COLO829 (cell line): Measurements from ENCODE around the gene PXDC1.
A peak's percentile ranks its signal among the peaks of the same experiment; 100 is the strongest.

Experiments used
- DNase-seq: peaks from one replicate; pipeline ENCODE4 v3.0.0; 2012; ENCODE audit warnings: low spot score

Gene PXDC1, protein sequence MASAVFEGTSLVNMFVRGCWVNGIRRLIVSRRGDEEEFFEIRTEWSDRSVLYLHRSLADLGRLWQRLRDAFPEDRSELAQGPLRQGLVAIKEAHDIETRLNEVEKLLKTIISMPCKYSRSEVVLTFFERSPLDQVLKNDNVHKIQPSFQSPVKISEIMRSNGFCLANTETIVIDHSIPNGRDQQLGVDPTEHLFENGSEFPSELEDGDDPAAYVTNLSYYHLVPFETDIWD

DNA sequence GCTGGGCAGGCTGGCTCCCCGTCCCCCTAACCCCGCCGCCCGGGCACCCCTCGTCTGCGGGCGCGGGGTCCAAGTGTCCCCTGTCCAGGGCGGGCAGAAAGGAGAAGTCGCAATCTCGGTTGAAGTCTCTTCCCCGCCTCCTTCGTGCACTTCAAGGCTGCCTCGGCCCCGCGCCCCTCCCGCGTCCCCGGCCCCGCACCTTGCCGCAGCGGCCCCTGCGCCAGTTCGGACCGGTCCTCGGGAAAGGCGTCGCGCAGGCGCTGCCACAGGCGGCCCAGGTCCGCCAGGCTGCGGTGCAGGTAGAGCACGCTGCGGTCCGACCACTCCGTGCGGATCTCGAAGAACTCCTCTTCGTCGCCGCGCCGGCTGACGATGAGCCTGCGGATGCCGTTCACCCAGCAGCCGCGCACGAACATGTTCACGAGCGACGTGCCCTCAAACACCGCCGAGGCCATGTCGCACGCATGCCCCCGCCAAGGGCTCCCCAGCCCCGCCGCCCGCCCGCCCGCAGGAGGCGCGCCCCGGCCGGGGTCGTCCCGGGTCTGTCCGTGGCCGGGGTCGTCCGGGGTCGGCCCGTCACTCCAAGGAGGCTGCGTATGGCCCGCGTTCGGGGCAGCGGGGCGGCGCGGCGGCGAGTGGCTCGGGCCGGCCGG, at the start of gene PXDC1:
Gene PXDC1, minus strand, starts transcription at position 637 of the 653 bp plus-strand sequence. Its CDS starts 182 bp downstream, at position 455.
- no peak for DNase-seq

DNA sequence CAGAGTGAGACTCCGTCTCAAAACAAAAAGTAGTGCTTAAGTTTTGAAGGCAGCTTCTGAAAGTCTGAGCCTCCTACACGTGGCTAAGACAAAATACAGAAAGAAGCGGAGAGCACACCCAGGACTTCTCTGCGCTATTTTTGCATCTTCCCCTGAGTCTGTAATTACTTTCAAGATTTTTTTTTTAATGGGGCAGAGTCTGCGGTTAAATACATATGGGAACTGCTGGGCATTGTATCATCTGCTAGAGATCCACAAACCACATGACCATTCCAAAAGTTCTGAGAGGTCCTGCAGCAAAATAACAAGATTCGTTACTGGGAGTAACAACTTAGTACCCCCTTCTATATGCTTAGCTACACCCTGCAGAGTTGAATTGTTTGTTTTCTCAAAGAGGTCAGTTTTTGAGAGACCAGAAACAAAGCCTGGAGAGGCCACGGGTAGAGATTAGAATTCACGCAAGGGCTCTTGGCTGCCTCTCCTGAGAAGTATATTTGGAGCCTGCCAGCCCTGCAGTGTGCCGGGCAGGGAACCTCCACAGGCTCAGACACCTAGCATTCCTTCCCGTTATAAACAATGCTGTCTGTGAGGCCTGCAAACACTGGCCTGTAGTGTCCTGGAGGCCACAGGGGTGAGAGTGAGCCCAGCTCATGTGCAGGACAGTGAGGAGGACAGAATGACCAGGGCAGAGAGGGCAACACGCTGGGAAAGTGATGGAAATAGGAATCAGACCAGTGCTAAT, 49.5 kb upstream of the PXDC1 start:
- no peak for DNase-seq

DNA sequence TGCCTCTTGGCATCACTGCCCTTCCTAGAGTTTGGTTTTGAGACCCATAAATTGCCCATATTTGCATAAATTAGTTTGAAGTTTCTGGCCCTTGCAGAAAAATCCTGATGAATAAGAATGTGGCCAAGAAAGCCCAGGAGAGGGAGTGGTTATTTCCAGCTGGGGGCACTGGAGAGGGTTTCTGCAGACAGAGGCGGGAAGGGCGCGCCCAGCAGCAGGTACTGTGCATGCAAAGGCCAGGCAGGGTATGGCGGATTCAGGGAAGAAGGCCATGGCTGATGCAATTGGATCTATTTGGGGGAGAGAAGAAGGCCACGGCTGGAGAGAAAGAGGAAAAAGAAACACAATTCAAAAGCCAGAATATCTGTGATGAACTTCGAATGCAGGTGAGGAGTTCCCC, 48.2 kb upstream of the PXDC1 start:
- DNase-seq, result no peak

DNA sequence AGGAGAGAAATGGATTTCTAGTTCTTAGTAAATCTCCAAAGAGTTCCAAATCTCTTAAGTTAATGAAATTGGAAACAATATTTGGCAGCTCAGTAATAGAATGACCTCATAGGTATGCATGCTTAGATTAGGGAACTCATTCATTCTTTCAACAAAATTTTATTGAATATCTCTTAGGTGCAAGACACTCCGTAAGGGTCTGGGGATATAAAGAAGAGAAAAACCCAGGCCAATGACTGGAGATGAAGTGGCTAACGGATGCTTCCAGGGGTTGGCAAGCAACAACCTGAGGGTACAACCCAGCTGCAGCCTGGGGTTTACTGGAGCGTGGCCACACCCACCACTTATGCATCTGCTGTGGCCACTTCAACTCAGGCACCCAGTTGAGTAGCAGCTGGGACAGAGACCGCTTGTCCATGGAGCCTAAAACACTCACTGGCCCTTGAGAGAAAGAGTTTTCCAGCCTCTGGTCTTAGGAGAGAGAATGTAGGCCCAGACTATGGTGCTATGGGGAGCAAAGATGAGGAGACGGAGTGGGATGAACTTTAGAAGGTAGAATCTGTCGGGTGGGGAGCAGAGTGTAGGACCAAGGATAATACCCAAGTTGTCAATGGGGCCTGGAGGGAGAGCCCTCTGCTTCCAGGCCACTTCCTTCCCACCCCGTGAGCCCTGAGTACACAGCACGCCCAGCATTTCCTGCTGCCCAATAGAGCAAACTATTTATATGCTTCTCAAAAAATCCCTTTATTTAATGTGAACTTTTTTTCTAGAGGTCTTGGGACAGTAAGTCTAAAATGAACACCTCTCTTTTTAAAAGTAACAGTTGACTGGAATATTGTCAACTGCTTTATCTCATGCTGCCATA, 46.8 kb upstream of the PXDC1 start:
- DNase-seq, result no peak

DNA sequence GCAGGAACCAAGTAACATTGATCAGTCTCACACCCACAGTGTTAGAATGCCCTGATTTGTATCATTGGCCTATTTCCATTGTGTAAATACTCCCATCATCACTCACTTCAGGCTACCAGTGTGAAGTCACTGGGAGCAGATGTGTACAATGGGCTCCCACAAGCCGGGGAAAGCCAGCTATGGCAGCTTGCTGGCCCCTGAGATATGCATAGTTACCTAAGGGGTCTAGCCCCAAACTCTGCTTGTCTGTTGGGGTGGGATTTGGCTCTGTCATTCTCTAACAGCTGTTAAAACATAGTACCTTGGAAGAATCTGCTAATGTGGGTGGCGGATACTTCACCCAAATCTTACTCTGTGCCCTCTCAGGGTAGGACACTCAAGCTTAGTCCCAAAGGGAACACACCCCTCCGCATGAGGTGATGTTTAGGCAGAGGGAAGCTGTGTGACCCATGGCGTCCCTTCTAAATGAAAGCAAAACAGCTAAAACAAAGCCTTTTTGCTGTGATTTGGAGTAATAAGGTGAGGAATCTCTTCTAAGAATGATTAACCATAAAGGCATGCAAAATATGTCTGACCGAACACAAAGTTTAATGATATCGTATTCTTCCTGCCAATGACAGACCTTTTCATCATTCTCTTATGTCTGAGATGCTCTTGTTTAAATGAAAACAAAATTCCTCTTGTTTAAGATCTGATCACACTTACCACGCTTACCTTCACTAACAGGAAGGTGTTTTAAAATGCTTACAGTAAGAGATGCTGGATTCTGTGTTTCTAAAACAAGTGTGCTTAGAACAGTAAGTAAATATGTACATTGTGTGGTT, 45.9 kb upstream of the PXDC1 start:
- DNase-seq, result peak; percentile 87

DNA sequence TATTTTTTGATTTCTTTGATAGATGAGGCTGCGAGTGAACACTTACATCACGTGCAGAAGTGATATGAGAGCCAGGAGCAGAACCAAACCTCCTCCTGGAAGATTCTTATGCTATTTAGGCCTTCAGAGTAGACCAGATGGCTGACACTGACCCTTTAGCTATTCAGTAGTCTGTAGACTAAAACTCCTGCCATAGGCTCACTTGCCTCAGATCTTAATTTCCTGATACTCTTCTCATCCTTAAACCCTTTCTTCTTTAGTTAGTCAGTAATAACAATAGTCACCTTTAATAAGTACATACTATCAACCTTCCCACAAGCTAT, 45.2 kb upstream of the PXDC1 start:
- DNase-seq, result no peak

DNA sequence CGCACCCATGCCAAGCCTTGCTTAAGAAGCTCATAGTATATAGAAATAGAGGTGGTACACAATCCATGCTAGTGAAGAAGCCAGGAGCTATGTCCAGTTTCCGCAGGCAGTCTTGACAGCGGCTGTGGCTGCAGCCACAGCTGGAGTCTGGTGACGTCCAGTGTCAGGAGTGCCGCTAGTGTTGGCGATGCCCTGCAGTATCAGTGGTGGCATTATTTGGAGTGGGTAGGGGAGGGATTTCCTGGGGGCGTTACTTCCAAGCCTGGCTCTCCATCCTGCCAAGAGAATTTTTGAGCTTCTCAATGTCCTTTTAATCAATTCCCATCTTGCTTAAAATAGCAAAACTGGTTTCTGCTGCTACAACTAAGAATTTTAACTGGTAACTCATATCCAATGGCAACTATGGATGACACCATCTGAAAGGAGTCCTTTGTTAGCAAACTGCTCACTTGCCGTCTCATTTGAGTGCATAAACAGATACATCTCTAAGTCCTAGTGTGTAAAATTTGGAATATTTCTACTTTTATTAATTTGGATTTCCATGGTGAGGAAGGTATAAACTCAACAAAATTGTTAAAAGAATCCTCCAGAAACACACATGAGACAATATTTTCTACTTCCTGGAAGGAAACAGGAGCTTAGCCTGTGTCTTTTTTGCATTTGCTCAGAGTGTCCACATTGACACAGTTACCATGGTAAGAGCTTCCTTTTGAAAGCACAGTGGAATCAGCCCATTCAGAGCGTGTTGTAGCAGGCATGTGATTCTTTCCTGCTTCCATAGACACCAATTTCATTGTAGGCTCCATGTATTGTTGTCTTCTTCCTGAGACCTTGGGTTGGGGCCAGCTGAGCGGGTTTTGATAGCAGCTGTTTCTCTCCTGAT, 44.6 kb upstream of the PXDC1 start:
- peak; percentile 90 for DNase-seq

DNA sequence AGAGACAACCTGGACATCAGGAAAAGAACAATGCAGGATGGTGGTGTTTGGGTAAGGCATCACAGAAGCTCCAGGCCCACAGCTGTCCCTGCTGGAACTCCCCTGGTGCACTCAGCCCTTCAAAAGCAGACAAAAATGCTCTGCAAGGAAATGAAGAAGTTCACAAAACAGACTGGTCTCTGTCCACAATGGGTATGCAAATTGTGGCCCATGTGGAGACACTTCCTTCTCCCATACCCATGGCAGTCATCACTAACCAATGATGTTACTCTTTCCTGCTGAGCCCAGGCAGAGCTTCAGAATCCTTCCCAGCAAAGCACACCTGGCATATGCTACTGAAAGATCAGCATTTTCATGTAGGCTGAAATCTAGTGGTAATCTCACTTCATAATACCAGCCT, 42.6 kb upstream of the PXDC1 start:
- no peak for DNase-seq

DNA sequence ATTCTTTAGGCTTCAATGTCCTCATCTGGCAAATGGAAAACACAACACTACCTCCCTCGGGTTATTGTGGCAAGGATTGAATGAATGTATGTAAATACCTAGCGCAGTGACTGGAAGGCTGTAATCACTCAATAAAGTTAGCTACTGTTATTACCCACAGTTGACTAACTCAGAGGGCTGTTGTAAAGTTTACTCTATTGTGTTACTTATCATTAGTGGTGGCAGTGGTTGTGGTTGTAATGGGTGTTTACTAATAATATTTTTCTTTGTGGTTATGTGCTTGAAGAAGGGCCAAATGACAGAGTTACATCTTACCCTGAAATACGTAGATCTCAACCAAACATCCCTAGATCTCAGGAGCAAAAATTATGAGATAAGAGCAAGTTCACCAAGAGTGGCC, 42.0 kb upstream of the PXDC1 start:
- no peak for DNase-seq

DNA sequence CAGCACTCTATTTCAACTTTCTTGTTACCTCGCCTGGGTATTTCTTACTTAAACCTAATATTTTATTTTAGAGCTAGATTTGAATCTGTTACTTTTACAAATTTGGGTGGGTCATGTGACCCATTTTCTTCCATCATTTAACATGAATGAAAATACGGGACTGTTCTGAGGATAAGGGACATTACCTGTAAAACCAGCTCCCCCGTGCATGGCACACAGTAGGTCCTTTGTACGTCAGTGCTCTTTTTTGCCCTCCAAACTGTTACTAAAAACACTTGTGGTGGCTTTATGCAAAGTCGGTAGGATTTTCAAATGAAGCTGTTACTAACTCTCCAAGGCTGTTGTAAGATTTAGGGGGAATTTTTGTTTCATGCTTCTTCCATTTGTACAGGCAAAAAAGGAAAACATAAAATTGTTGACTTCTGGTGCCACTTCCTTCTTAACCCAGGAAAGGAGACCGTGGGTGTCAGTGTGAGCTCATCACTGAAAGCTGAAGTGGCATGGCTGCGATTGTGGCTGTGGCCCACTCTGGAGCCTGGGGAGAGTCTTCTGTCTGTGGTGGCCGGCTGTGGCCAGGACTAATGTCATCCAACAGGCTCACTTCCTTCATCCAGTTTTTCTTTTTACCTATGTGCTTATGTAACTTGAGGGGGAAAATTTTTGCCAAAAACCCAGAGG, 40.2 kb upstream of the PXDC1 start:
- DNase-seq, result no peak

DNA sequence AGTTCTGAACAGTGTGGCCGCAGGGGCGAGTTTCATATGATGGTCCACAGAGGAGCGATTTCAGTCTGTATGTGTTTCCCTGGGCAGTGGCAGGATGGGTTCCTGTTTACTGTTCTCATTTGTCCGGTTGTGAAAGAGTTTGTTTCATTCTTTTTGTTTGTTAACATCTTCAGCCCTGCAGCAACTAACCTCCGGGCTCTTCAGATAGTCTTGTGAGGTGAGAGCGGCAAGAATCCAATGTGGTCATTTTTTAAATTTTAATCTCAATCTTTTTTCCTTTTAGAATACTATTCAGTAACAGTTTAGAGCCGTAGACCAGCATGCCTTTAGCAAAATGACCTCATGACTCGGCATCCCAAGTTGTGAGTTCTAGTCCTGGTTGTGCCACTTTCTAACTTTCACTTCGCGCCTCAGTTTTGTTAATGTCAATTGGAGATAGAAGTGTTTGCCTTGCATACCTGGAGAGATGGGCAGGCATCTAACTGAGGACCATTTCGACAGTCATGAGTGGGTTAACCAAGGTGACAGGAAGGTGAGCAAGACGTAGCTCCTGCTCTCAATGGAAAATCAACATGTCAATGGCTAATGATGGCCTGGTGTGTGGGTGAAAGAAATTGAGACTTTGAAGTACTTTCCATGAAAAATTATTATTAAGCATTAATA, 38.5 kb upstream of the PXDC1 start:
- DNase-seq, result no peak

DNA sequence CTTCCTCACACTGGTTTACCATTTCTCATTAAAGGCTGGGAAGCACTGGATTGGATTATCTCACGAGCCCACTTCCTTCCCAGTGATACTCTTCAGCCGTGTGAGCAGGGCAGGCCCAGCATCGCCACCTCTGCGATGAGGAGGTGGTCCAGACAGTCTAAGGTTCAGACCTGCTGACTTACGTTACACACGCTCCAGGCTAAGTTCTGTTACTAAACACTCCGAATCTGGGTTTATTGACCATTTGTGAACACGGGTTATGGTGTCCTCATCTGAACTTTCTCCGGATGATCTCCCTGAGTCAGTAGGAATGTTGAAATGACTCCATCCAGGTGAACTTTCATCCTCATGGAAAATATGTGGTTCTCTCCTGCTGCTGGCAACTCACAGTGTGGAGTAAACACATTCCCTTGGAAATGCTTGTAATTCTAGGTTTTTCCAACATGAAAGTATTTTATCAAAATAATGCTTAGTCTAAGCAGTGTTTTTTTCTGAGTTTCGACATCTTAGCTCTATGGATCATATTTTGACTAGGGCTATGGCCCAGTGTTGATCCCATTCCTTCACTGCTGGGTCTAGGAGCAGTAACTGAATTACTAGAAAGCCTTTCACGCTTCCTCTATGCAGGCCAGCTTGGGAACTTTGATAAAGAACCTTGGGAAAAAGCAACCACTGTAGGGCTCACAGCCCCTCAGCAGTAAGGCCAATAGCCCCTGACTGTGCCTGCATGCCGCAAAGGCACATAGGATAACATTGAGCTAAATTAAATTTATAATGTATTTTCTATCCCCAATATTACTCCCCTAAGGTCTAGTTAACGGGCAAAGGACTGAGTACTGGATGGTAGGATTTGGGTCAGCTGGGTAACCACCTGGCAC, 37.7 kb upstream of the PXDC1 start:
- no peak for DNase-seq

DNA sequence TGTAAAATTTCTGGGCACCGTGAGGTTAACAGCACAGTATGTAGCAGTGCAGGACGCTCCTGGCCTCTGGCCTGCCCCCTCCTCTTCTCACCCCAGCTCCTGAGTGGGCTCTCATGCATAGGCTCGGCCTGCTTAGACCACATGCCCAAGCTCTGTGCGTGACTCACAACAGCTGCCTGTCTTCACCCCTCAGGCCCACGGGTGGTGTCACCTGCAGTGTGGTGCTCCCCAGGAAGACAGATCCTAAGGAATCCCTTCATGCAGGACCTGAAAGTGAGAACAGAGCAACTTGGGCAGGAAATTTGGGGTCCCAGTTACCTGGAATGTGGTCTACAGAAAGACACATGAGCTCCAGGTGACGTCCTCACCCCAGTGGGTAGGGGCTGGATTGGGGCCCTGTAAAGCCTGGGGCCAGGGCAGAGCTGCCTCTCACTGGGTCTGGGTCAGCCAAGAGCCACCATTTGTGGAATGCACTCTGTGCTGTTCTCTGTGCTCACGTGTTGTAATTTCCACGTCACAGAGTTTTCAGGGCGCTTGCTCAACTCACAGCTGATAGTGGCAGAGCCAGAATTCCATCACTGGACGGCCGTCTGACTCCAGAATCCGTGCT, 37.0 kb upstream of the PXDC1 start:
- no peak for DNase-seq

DNA sequence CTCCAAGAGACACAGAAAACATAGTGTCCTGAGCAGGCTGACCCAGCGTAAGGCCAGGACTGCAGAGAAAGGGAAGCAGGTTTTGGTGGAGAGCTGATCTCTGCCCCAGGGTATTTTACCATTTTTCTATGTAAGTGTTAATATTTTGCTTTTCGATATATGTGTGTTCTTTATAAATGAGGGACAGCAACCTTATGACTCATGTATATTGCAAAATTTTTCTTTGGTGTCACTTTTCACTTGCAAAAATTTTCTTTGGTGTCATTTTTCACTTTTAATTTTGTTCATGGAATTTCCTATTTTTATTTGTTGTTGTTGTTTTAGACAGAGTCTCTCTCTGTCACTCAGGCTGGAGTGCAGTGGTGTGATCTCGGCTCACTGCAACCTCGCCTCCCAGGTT, 34.6 kb upstream of the PXDC1 start:
- no peak for DNase-seq

DNA sequence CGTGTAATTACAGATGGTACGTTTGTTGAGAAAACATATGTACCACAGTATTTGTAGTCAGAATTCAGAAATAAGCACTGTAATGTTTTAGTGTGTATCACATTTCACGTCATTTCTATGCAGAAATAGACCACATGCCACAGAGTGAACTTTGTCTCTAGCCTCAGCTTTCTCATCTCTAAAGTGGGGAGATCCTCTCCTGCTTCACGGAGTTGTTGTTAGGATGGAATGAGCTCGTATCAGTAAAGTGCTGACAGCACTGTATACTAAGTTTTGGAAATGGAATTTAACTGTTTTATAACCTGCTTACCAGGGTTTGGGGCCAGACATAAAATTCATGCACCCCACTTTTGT, 34.2 kb upstream of the PXDC1 start:
- no peak for DNase-seq

DNA sequence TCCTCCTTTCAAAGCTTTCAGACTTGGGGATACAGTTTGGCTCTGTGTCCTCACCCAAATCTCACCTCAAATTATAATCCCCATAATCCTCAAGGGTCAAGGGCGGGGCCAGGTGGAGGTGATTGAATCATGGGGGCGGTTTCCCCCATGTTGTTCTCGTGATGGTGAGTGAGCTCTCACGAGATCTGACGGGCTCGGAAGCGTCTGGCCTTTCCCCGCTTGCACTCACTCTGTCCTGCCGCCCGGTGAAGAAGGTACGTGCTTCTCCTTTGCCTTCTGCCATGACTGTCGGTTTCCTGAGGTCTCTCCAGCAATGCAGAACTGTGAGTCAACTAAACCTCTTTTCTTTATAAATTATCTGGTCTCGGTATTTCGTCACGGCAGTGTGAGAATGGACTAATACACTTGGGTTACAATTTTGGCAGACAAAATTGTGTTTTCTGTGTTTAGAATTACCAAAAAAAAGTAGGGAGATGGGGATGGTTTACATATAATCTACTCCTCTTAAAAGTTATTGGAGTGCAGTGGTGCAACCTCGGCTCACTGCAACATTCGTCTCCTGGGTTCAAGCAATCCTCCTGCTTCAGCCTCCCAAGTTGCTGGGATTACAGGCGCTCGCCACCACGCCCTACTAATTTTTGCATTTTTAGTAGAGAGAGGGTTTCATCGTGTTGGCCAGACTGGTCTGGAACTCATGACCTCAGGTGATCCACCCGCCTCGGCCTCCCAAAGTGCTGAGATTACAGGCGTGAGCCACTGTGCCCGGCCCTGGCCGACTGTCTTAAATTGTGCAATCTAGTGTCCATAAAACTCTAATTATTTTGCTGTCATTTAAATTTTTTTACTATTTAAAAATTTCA, 33.6 kb upstream of the PXDC1 start:
- DNase-seq, result no peak

DNA sequence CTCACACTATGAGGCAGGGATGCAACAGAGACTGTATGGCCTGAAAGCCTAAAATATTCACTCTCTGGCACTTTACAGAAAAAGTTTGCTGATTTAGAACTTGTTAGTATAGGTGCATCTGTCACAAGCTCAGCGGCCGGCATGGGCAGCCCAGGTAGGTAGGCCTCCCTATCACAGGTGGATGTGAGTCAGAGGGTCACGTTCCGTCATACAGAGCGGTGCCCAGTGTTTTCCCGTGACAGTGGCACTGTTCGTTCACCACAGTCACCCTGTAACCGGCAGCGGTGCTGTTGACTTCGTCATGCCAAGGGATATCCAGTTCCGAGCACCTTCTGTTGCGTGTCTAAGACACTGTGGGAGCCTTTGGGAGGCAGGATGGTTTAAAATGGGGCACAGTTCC, 32.9 kb upstream of the PXDC1 start:
- no peak for DNase-seq
